CD14-positive monocyte (primary cell): Measurements from ENCODE around the gene ERI2. TPM values are rescaled to one million over a fixed set of nuclear protein-coding genes. Genes with fewer than 3 reads are reported as not detected.

ENCODE experiments used
- DNase-seq, 3 donors: peaks; one replicate each; pipeline ENCODE4 v3.0.0-alpha.2; 2011 to 2022
- H2AFZ ChIP-seq: 2 replicates; pipeline ENCODE4 v1.6.0; 2012; ENCODE audit warnings: mild to moderate bottlenecking, low read depth, low read length, inconsistent platforms; ENCODE audit not compliant: insufficient read depth, poor library complexity, severe bottlenecking
- H3K27ac ChIP-seq, 2 donors: 1 replicate in 1 of 2; 2 replicates in 1 of 2; pipeline ENCODE4 v1.5.1; 2012 to 2013; ENCODE audit warnings: low read length in 2 of 2, control low read depth in 1 of 2, inconsistent platforms in 1 of 2, low read depth in 1 of 2, mild to moderate bottlenecking in 1 of 2
- H3K27me3 ChIP-seq, 2 donors: one replicate each; pipeline versions ENCODE4 v1.6.0 to v1.6.1; 2011 to 2013; ENCODE audit warnings: low read length in 2 of 2; ENCODE audit not compliant: control insufficient read depth in 2 of 2, insufficient read depth in 2 of 2
- H3K36me3 ChIP-seq, 2 donors: replicated peaks in 1 of 2; 1 replicate in 1 of 2; 2 replicates in 1 of 2; pipeline versions ENCODE4 v1.5.1 to v1.6.1; 2012 to 2013; ENCODE audit warnings: low read length in 2 of 2, control low read depth in 1 of 2, inconsistent platforms in 1 of 2, mild to moderate bottlenecking in 1 of 2; ENCODE audit not compliant: insufficient read depth in 2 of 2, control insufficient read depth in 1 of 2
- H3K4me1 ChIP-seq, 2 donors: 1 replicate in 1 of 2; 2 replicates in 1 of 2; pipeline versions ENCODE4 v1.5.1 to v1.6.1; 2012 to 2013; ENCODE audit warnings: low read length in 2 of 2, control low read depth in 1 of 2, inconsistent platforms in 1 of 2, mild to moderate bottlenecking in 1 of 2, moderate library complexity in 1 of 2; ENCODE audit not compliant: insufficient read depth in 2 of 2, control insufficient read depth in 1 of 2
- H3K4me2 ChIP-seq: replicated peaks from 2 replicates; pipeline ENCODE3; 2012; ENCODE audit warnings: low read length, moderate library complexity, mild to moderate bottlenecking; ENCODE audit not compliant: poor library complexity, severe bottlenecking; ENCODE audit errors: extremely low read depth
- H3K4me3 ChIP-seq, 3 experiments: fragments of 200-600 bp in 1 of 3; sonication (generic) in 1 of 3; replicated peaks in 1 of 3; 1 replicate in 2 of 3; 2 replicates in 1 of 3; pipeline ENCODE4 v1.5.1; 2011 to 2013; ENCODE audit warnings: low read length in 3 of 3, mild to moderate bottlenecking in 3 of 3, control low read depth in 2 of 3, low read depth in 2 of 3, inconsistent platforms in 1 of 3, moderate library complexity in 1 of 3
- H3K79me2 ChIP-seq: 2 replicates; pipeline ENCODE4 v1.6.0; 2012; ENCODE audit warnings: mild to moderate bottlenecking, control low read depth, inconsistent platforms, low read length, moderate library complexity; ENCODE audit not compliant: insufficient read depth
- H3K9ac ChIP-seq: 2 replicates; pipeline ENCODE4 v1.6.0; 2017; ENCODE audit warnings: low read length, mild to moderate bottlenecking; ENCODE audit not compliant: insufficient read depth, poor library complexity, severe bottlenecking
- H3K9me3 ChIP-seq, 2 donors: replicated peaks in 1 of 2; 1 replicate in 1 of 2; 2 replicates in 1 of 2; pipeline versions ENCODE4 v1.5.1 to v1.6.1; 2012 to 2013; ENCODE audit warnings: low read length in 2 of 2, control low read depth in 1 of 2; ENCODE audit not compliant: control insufficient read depth in 1 of 2, insufficient read depth in 1 of 2
- H4K20me1 ChIP-seq: 2 replicates; pipeline ENCODE4 v1.6.0; 2012; ENCODE audit warnings: mild to moderate bottlenecking, low read length, control low read depth, moderate library complexity; ENCODE audit not compliant: insufficient read depth
- H3K27ac Mint-ChIP-seq, 7 donors: one replicate each; pipeline ENCODE4 v1.8.0; 2020; ENCODE audit warnings: mild to moderate bottlenecking in 7 of 7, mixed read lengths in 7 of 7, moderate library complexity in 6 of 7, inconsistent platforms in 2 of 7
- H3K27me3 Mint-ChIP-seq, 3 donors: one replicate each; pipeline ENCODE4 v1.8.0; 2021 to 2022; ENCODE audit warnings: low read depth in 3 of 3, mild to moderate bottlenecking in 3 of 3, mixed read lengths in 3 of 3, moderate library complexity in 3 of 3, inconsistent platforms in 1 of 3
- H3K36me3 Mint-ChIP-seq, 2 donors: one replicate each; pipeline ENCODE4 v1.8.0; 2020; ENCODE audit warnings: mixed read lengths in 2 of 2, inconsistent platforms in 1 of 2, mild to moderate bottlenecking in 1 of 2
- H3K4me1 Mint-ChIP-seq: one replicate; pipeline ENCODE4 v1.8.0; 2020; ENCODE audit warnings: mild to moderate bottlenecking, mixed read lengths
- H3K4me3 Mint-ChIP-seq, 2 donors: one replicate each; pipeline ENCODE4 v1.8.0; 2020; ENCODE audit warnings: mild to moderate bottlenecking in 2 of 2, mixed read lengths in 2 of 2, moderate library complexity in 1 of 2
- H3K9me3 Mint-ChIP-seq, 7 donors: one replicate each; pipeline ENCODE4 v1.8.0; 2020 to 2022; ENCODE audit warnings: mixed read lengths in 7 of 7, mild to moderate bottlenecking in 6 of 7, moderate library complexity in 6 of 7, inconsistent platforms in 2 of 7
- CTCF ChIP-seq: fragments of 200-600 bp; IDR thresholded peaks from one replicate; pipeline ENCODE4 v1.8.0; 2022; ENCODE audit warnings: antibody characterized with exemption, mild to moderate bottlenecking
- whole genome bisulfite sequencing: methylation state at CpG from one replicate; pipeline ENCODE4 v1.1.5; 2013; ENCODE audit warnings: missing lambda C conversion rate; ENCODE audit not compliant: insufficient coverage; 5-methylcytosine and 5-hydroxymethylcytosine counted together
- intact Hi-C, 2 donors: fragments of 100-400 bp; cut with micrococcal nuclease; formaldehyde crosslinking; loops; one replicate each; pipeline versions ENCODE4 v1.15.0 to v1.15.1; 2023
- polyA plus RNA-seq, 3 donors: library from polyadenylated mRNA; depleted of rRNA in 1 of 3; unstranded in 2 of 3; stranded (reverse) in 1 of 3; fragments of 300-500 nt in 2 of 3; fragments of >200 nt in 1 of 3; fragmentation: Illumina TruSeq in 2 of 3; gene quantifications; 1 replicate in 2 of 3; 2 replicates in 1 of 3; pipeline ENCODE4 v1.2.3, GENCODE V29; 2012 to 2021

Gene ERI2
- polyA plus RNA-seq, 3 donors = 4.0 to 10.5 (median 10.4) TPM

- Histone ChIP-seq H3K4me3 (no peak overlapping the region), H3K27me3 (no peaks in the 10 kb centered on the region), H3K9me3 (no peaks in the 10 kb centered on the region), H3K4me2 (no peak overlapping the region), H3K9ac (no peak overlapping the region), H3K27ac (no peak overlapping the region), H4K20me1 (no peaks in the 10 kb centered on the region), H3K79me2 (no peaks in the 10 kb centered on the region), H2AFZ (no peak overlapping the region), H3K36me3 (peaks cover 4 to 38% of the 10 kb centered on the region in 2 donors), H3K4me1 (peaks cover 8 to 17% of the 10 kb centered on the region in 2 donors)
- peaks cover 35 to 42% of the 10 kb centered on the region in 2 donors for H3K36me3 Mint-ChIP-seq
- no peak for DNase-seq
- WGBS = no CpG with 5 or more reads among the region's 2 CpGs
- peaks cover 0 to 10% (median under 1%) of the 10 kb centered on the region in 7 donors for H3K9me3 Mint-ChIP-seq
- peak overlapping the region in 1 of 7 donors; percentile 58 for H3K27ac Mint-ChIP-seq
- H3K4me1 Mint-ChIP-seq = peaks cover 23% of the 10 kb centered on the region
- no peaks in the 10 kb centered on the region for H3K27me3 Mint-ChIP-seq
- no peak for TF ChIP-seq CTCF
- H3K4me3 Mint-ChIP-seq = no peak overlapping the region
- intact Hi-C loops = no loop called here
Observed at GRCh38 chr16:20839504-20839903, 33.2 kb upstream of the ERI2 start.

GRCh38 chr16:20838240-20838639 lies 32.0 kb upstream of the ERI2 start:
- Mint-ChIP-seq H3K27ac (peak overlapping the region in 5 of 7 donors; percentile 23 to 81 (median 79)), H3K9me3 (peaks cover 0 to 10% (median 4%) of the 10 kb centered on the region in 7 donors), H3K36me3 (peaks cover 47 to 52% of the 10 kb centered on the region in 2 donors), H3K4me1 (peaks cover 15% of the 10 kb centered on the region), H3K27me3 (no peaks in the 10 kb centered on the region), H3K4me3 (no peak overlapping the region)
- Histone ChIP-seq H4K20me1 (no peaks in the 10 kb centered on the region), H2AFZ (no peak overlapping the region), H3K9me3 (no peaks in the 10 kb centered on the region), H3K9ac (no peak overlapping the region), H3K4me2 (no peak overlapping the region), H3K27ac (peak overlapping the region in 1 of 2 donors; percentile 49), H3K27me3 (no peaks in the 10 kb centered on the region), H3K79me2 (no peaks in the 10 kb centered on the region), H3K4me3 (no peak overlapping the region), H3K36me3 (peaks cover 9 to 50% of the 10 kb centered on the region in 2 donors), H3K4me1 (peaks cover 7 to 11% of the 10 kb centered on the region in 2 donors)
- no peak for TF ChIP-seq CTCF
- WGBS = no CpG with 5 or more reads among the region's 1 CpG
- intact Hi-C loops = no loop called here
- DNase-seq = peak in 2 of 3 donors; percentile 14 to 28
